ENCODE results near the gene BTN1A1. TPM values are rescaled to one million over a fixed set of nuclear protein-coding genes. Genes with fewer than 3 reads are reported as not detected.

The BTN1A1 gene
- total and polyA plus RNA-seq, 10 of the 15 experiments (the other 5 are each of a cell fraction or from before 2014, with no cell fraction given), result 0.05 to 2.2 (median 0.87) TPM

- TF ChIP-seq RELB (IDR thresholded peaks at IDR 0.05; ENCODE audit: low read depth) (no peak), RB1 (IDR thresholded peaks at IDR 0.05; ENCODE audit: borderline replicate concordance) (no peak), POLR2A (IDR thresholded peaks at IDR 0.05; ENCODE audit: low read depth, low read length) (no peak)
Measured at GRCh38 chr6:26475823-26476729, 24.0 kb upstream of the BTN1A1 start (continued).

DNA sequence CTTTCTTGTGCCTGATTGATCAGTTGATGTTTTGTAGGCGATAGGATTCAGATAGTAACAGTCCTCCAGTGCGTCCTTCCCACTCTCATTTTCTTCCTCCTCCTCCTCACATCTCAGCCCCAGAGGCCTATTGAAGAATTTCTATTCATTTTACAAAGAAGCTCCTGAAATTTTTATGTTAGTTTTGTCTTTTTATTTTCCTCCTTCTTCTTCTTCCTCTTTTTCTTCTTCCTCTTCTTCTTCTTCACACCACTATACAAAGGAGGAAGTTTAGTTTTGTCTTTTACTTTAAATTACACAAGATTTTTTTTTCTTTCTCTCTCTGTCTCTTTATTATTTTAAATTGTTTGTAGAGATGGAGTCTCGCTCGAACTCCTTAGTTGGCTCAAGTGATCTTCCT lies 23.2 kb upstream of the BTN1A1 start:
- ChIA-PET RAD21 (ENCODE audit: unreplicated experiment) (interaction anchor here (1.0 kb wide), 1 partner anchor 111 kb away, joined by 3 read pairs; no protein-coding TSS in a partner anchor), CTCF (interaction anchor here (1.1 to 1.5 kb wide), 3 partner anchors 93 to 702 kb away, joined by 3 to 4 read pairs (median 3); no protein-coding TSS in a partner anchor), POLR2A (interaction anchor here (1.4 to 5.1 kb wide), 2 partner anchors 13 to 31 kb away, joined by 9 to 38 read pairs; no protein-coding TSS in a partner anchor), SMC1A (ENCODE audit: uncharacterized antibody, unreplicated experiment) (interaction anchor here (0.7 to 2.0 kb wide), 12 partner anchors 8 to 136 kb away, joined by 3 to 11 read pairs (median 4); no protein-coding TSS in a partner anchor)
- TF ChIP-seq EZH2 (IDR thresholded peaks at IDR 0.05; ENCODE audit: borderline replicate concordance, control insufficient read depth, low read depth, low read length), result no peak
- H3K79me2 ChIP-seq (ENCODE audit: control insufficient read depth, insufficient read depth, low read length), result peaks cover 13% of the 10 kb centered on the region
- H3K27ac ChIP-seq (ENCODE audit: control insufficient read depth, insufficient read depth), result no peak overlapping the region
- no peaks in the 10 kb centered on the region for H4K20me1 ChIP-seq (ENCODE audit: control insufficient read depth, insufficient read depth)
- intact Hi-C loops (cut with micrococcal nuclease; ENCODE audit: unreplicated experiment), result no loop called here
- in situ Hi-C loops (cut with MboI), result no loop called here
- FAIRE-seq (no peak), ATAC-seq (no peak), DNase-seq (ENCODE audit: low read depth, low spot score) (no peak)
- BruUV-seq (replicated peaks), result no TSS peak
- H2AFZ ChIP-seq (ENCODE audit: control insufficient read depth, low read depth, low read length), result no peak overlapping the region
- H3K4me1 ChIP-seq (ENCODE audit: control insufficient read depth, insufficient read depth, low read length), result peaks cover 28% of the 10 kb centered on the region
- H3K4me3 ChIP-seq, result no peak overlapping the region
- WGBS (ENCODE audit: insufficient coverage, insufficient replicate concordance, low lambda C conversion rate, missing lambda C conversion rate), result 93% methylated on average over 4 of the region's 4 CpGs
- no peak overlapping the region; the same call in 1 of the 2 replicates for H3K9ac ChIP-seq (ENCODE audit: control insufficient read depth, insufficient read depth, low read length)
- peak overlapping the region; percentile 19; the same call in 1 of the 2 replicates for H3K4me2 ChIP-seq (ENCODE audit: control insufficient read depth, insufficient read depth)
- H3K36me3 ChIP-seq (ENCODE audit: control insufficient read depth in 2 of 2, insufficient read depth in 2 of 2, low read length in 1 of 2), result no peaks in the 10 kb centered on the region
- H3K9me3 ChIP-seq (replicated peaks; ENCODE audit: control insufficient read depth, insufficient read depth, low read length), result peaks cover 5% of the 10 kb centered on the region; the same call in 2 of the 3 replicates
- no peaks in the 10 kb centered on the region for H3K27me3 ChIP-seq (replicated peaks in 1 of 2; ENCODE audit: control insufficient read depth in 2 of 2, insufficient read depth in 2 of 2, low read length in 1 of 2)

Measured in GM12878 (cell line).